H1 (cell line): ENCODE results near the gene TPM1. TPM values are rescaled to one million over a fixed set of nuclear protein-coding genes. Genes with fewer than 3 reads are reported as not detected.

ENCODE experiments used
- CTCF ChIA-PET: fragments of 300-600 bp; sonication (Branson Sonifier 250); formaldehyde crosslinking; loops from one replicate; lab custom pipeline; 2021; ENCODE audit not compliant: partially characterized antibody; lab: Charles Lee
- POLR2A ChIA-PET: fragments of 300-600 bp; sonication (Branson Sonifier 250); formaldehyde crosslinking; loops from one replicate; lab custom pipeline; 2021; ENCODE audit warnings: inconsistent platforms; ENCODE audit not compliant: partially characterized antibody; lab: Charles Lee
- DNase-seq, 2 experiments: peaks; one replicate each; pipeline versions ENCODE4 v3.0.0 to v3.0.0-alpha.2; 2010 to 2022; ENCODE audit warnings: low spot score in 2 of 2, low read depth in 1 of 2, mixed read lengths in 1 of 2
- FAIRE-seq: peaks from 2 replicates; lab custom pipeline; 2011; peaks lifted over from hg19 to GRCh38; lab: Jason Lieb, UNC
- H2AFZ ChIP-seq: 2 replicates; pipeline ENCODE4 v1.8.1; 2012; ENCODE audit warnings: low read length, inconsistent platforms
- H2AK5ac ChIP-seq: 2 replicates; pipeline ENCODE4 v1.6.1; 2013; ENCODE audit warnings: low read depth, low read length
- H2BK120ac ChIP-seq: replicated peaks from 2 replicates; pipeline ENCODE3; 2013; ENCODE audit warnings: low read depth, low read length, inconsistent platforms
- H2BK12ac ChIP-seq: 2 replicates; pipeline ENCODE4 v1.6.1; 2013; ENCODE audit warnings: low read depth, low read length
- H2BK15ac ChIP-seq: 2 replicates; pipeline ENCODE4 v1.6.1; 2013; ENCODE audit warnings: low read length
- H2BK20ac ChIP-seq: 2 replicates; pipeline ENCODE4 v1.6.1; 2013; ENCODE audit warnings: low read length
- H2BK5ac ChIP-seq: 2 replicates; pipeline ENCODE4 v1.6.1; 2013; ENCODE audit warnings: low read depth, low read length
- H3K14ac ChIP-seq: 2 replicates; pipeline ENCODE4 v1.6.1; 2013; ENCODE audit warnings: inconsistent platforms; ENCODE audit not compliant: insufficient read length
- H3K18ac ChIP-seq: 2 replicates; pipeline ENCODE4 v1.6.1; 2013; ENCODE audit warnings: low read length; ENCODE audit errors: extremely low read depth
- H3K23ac ChIP-seq: 2 replicates; pipeline ENCODE4 v1.6.1; 2013; ENCODE audit warnings: inconsistent platforms; ENCODE audit not compliant: insufficient read length
- H3K23me2 ChIP-seq: 2 replicates; pipeline ENCODE4 v1.6.1; 2013; ENCODE audit warnings: low read depth, low read length
- H3K27ac ChIP-seq: 2 replicates; pipeline ENCODE4 v1.6.1; 2011; ENCODE audit warnings: low read depth, low read length, inconsistent platforms
- H3K27me3 ChIP-seq, 4 experiments: replicated peaks in 1 of 4; 1 replicate in 1 of 4; 2 replicates in 3 of 4; pipeline versions ENCODE4 v1.6.1 to v1.8.1; 2011 to 2013; ENCODE audit warnings: low read length in 3 of 4, mild to moderate bottlenecking in 3 of 4, inconsistent platforms in 2 of 4, mixed read lengths in 2 of 4, moderate library complexity in 1 of 4; ENCODE audit not compliant: control insufficient read depth in 3 of 4, insufficient read depth in 3 of 4; ENCODE audit errors: extremely low read depth in 1 of 4
- H3K36me3 ChIP-seq, 4 experiments: 2 replicates each; pipeline versions ENCODE4 v1.6.1 to v1.8.1; 2011 to 2013; ENCODE audit warnings: mild to moderate bottlenecking in 4 of 4, low read length in 3 of 4, moderate library complexity in 2 of 4, control low read depth in 1 of 4, inconsistent platforms in 1 of 4; ENCODE audit not compliant: insufficient read depth in 4 of 4, control insufficient read depth in 2 of 4
- H3K4ac ChIP-seq: replicated peaks from 2 replicates; pipeline ENCODE3; 2013; ENCODE audit warnings: low read length, low read depth, mixed read lengths, inconsistent platforms; ENCODE audit not compliant: insufficient read length
- H3K4me1 ChIP-seq, 4 experiments: replicated peaks in 1 of 4; 1 replicate in 1 of 4; 2 replicates in 3 of 4; pipeline versions ENCODE4 v1.6.1 to v1.8.1; 2011 to 2013; ENCODE audit warnings: low read length in 3 of 4, inconsistent platforms in 2 of 4, mixed read lengths in 1 of 4; ENCODE audit not compliant: insufficient read depth in 4 of 4, control insufficient read depth in 3 of 4
- H3K4me2 ChIP-seq, 2 experiments: 2 replicates each; pipeline versions ENCODE4 v1.6.1 to v1.8.1; 2011 to 2013; ENCODE audit warnings: low read depth in 2 of 2, low read length in 2 of 2, control low read depth in 1 of 2, inconsistent platforms in 1 of 2, mild to moderate bottlenecking in 1 of 2; ENCODE audit not compliant: insufficient read depth in 1 of 2
- H3K4me3 ChIP-seq, 4 experiments: fragments of 200-600, 300-600 bp in 1 of 4; sonication (generic), shearing (Covaris generic), sonication (Bioruptor Twin) in 1 of 4; 2 replicates each; pipeline versions ENCODE4 v1.5.1 to v1.8.1; 2011 to 2016; ENCODE audit warnings: low read length in 4 of 4, low read depth in 3 of 4, control low read depth in 2 of 4, inconsistent platforms in 2 of 4, mild to moderate bottlenecking in 2 of 4, mixed read lengths in 1 of 4, moderate library complexity in 1 of 4; ENCODE audit not compliant: insufficient read depth in 2 of 4; ENCODE audit errors: extremely low read depth in 1 of 4
- H3K56ac ChIP-seq: replicated peaks from 2 replicates; pipeline ENCODE3; 2013; ENCODE audit warnings: low read depth, mild to moderate bottlenecking, mixed read lengths, low read length, inconsistent platforms; ENCODE audit not compliant: insufficient read length
- H3K79me1 ChIP-seq: 2 replicates; pipeline ENCODE4 v1.6.1; 2013; ENCODE audit warnings: low read depth, low read length, control low read depth
- H3K79me2 ChIP-seq, 2 experiments: 2 replicates each; pipeline versions ENCODE4 v1.6.1 to v1.8.1; 2012 to 2013; ENCODE audit warnings: low read length in 2 of 2, mild to moderate bottlenecking in 2 of 2, inconsistent platforms in 1 of 2; ENCODE audit not compliant: insufficient read depth in 2 of 2, control insufficient read depth in 1 of 2
- H3K9ac ChIP-seq, 4 experiments: replicated peaks in 1 of 4; 1 replicate in 1 of 4; 2 replicates in 3 of 4; pipeline versions ENCODE4 v1.6.1 to v1.8.1; 2011 to 2013; ENCODE audit warnings: low read depth in 3 of 4, low read length in 3 of 4, control low read depth in 2 of 4, mild to moderate bottlenecking in 2 of 4, moderate library complexity in 2 of 4, inconsistent platforms in 1 of 4; ENCODE audit errors: extremely low read depth in 1 of 4
- H3K9me3 ChIP-seq, 2 experiments: 2 replicates each; pipeline versions ENCODE4 v1.6.1 to v1.8.1; 2012 to 2013; ENCODE audit warnings: mild to moderate bottlenecking in 2 of 2, moderate library complexity in 2 of 2, control low read depth in 1 of 2, inconsistent platforms in 1 of 2, low read depth in 1 of 2, low read length in 1 of 2, mixed read lengths in 1 of 2; ENCODE audit not compliant: insufficient read depth in 2 of 2
- H4K20me1 ChIP-seq, 2 experiments: replicated peaks in 1 of 2; 2 replicates each; pipeline versions ENCODE3 to v1.8.1; 2011 to 2013; ENCODE audit warnings: inconsistent platforms in 2 of 2, low read length in 2 of 2, mild to moderate bottlenecking in 1 of 2; ENCODE audit not compliant: insufficient read depth in 2 of 2, control insufficient read depth in 1 of 2
- H4K5ac ChIP-seq: 2 replicates; pipeline ENCODE4 v1.6.1; 2013; ENCODE audit warnings: low read length, low read depth, mixed read lengths, inconsistent platforms; ENCODE audit not compliant: insufficient read length
- H4K8ac ChIP-seq: 2 replicates; pipeline ENCODE4 v1.8.0; 2013; ENCODE audit warnings: mild to moderate bottlenecking, moderate library complexity, low read length, inconsistent platforms; ENCODE audit not compliant: insufficient read depth; ENCODE audit errors: extremely low read depth
- H4K91ac ChIP-seq: replicated peaks from 2 replicates; pipeline ENCODE3; 2013; ENCODE audit warnings: low read length, mixed read lengths, inconsistent platforms; ENCODE audit not compliant: insufficient read length
- ATF2 ChIP-seq: IDR thresholded peaks from 2 replicates; pipeline ENCODE4 v1.6.1; 2012; ENCODE audit warnings: low read length, inconsistent platforms
- CHD1 ChIP-seq: IDR thresholded peaks from 2 replicates; pipeline ENCODE4 v1.6.1; 2012; ENCODE audit warnings: low read depth, low read length, improper control_type of control experiment
- CTCF ChIP-seq, 3 experiments: IDR thresholded peaks; 1 replicate in 2 of 3; 2 replicates in 1 of 3; pipeline versions ENCODE4 v1.5.1 to v1.6.1; 2011; ENCODE audit warnings: low read length in 3 of 3, mild to moderate bottlenecking in 3 of 3, inconsistent platforms in 2 of 3, low read depth in 1 of 3, moderate library complexity in 1 of 3; ENCODE audit not compliant: insufficient read depth in 1 of 3; ENCODE audit errors: control extremely low read depth in 1 of 3
- EGR1 ChIP-seq: IDR thresholded peaks from 2 replicates; pipeline ENCODE4 v1.6.1; 2011; ENCODE audit warnings: low read depth, low read length, borderline replicate concordance
- KDM1A ChIP-seq: fragments of 200-600, 300-600 bp; sonication (generic); IDR thresholded peaks from 2 replicates; pipeline ENCODE4 v1.7.1; 2016; ENCODE audit warnings: mild to moderate bottlenecking, low read length, borderline replicate concordance
- TBP ChIP-seq: IDR thresholded peaks from 2 replicates; pipeline ENCODE4 v1.6.1; 2011; ENCODE audit warnings: low read depth, low read length, improper control_type of control experiment
- USF2 ChIP-seq: IDR thresholded peaks from 2 replicates; pipeline ENCODE4 v1.6.1; 2011; ENCODE audit warnings: low read length, improper control_type of control experiment
- WGBS, 2 experiments: shearing (Covaris generic) in 1 of 2; methylation state at CpG; one replicate each; pipeline versions ENCODE4 v1.1.6 to v1.1.7; 2013 to 2015; ENCODE audit warnings: low lambda C conversion rate in 2 of 2, mixed read lengths in 2 of 2, inconsistent platforms in 1 of 2, low coverage in 1 of 2, missing lambda C conversion rate in 1 of 2; ENCODE audit not compliant: insufficient replicate concordance in 2 of 2, insufficient coverage in 1 of 2, insufficient read length in 1 of 2; ENCODE audit errors: extremely low coverage in 1 of 2, missing lambda C conversion rate in 1 of 2; 5-methylcytosine and 5-hydroxymethylcytosine counted together
- polyA plus RNA-seq, 7 experiments: library from polyadenylated mRNA; depleted of rRNA in 3 of 7; stranded (reverse) in 5 of 7; unstranded in 2 of 7; fragments of >200 nt in 5 of 7; fragments of 200-250 nt in 2 of 7; gene quantifications; 1 replicate in 5 of 7; 2 replicates in 1 of 7; 4 replicates in 1 of 7; pipeline versions ENCODE4 v1.2.1 to v1.2.3, GENCODE V29; 2011 to 2013; ENCODE audit warnings: missing spikeins in 2 of 7, mixed read lengths in 2 of 7
- total RNA-seq: library from RNA; stranded (reverse); fragmentation: NEBNext Ultra II Directional; extraction: Animal tissue kit (Norgen Biotek cat#: 25700); gene quantifications from 2 replicates; pipeline ENCODE4 v1.2.1, GENCODE V29; 2021

The TPM1 gene
- total and polyA plus RNA-seq, 2 of the 8 experiments (the other 6 are each of a cell fraction or from before 2014, with no cell fraction given), result 258 to 579 TPM

- POLR2A ChIA-PET, result interaction anchor here (15.7 to 18.5 kb wide), 2 partner anchors 14 to 39 kb away, joined by 179 to 325 read pairs; partner anchors contain the start of gene TPM1
- Histone ChIP-seq H4K5ac (no peak overlapping the region), H3K36me3 (no peaks in the 10 kb centered on the region), H2BK12ac (0 out of 2 replicates have a peak overlapping the region, but pooled peaks have one; percentile 75), H3K79me2 (no peaks in the 10 kb centered on the region), H2BK15ac (0 out of 2 replicates have a peak overlapping the region, but pooled peaks have one; percentile 16), H3K56ac (no peak overlapping the region), H2BK120ac (no peak overlapping the region), H3K27ac (no peak overlapping the region), H3K4me3 (no peak overlapping the region), H4K8ac (no peak overlapping the region), H4K91ac (no peak overlapping the region), H3K9me3 (no peaks in the 10 kb centered on the region), H3K23ac (no peak overlapping the region), H3K23me2 (no peaks in the 10 kb centered on the region), H3K18ac (peak overlapping the region; percentile 71), H3K79me1 (no peaks in the 10 kb centered on the region), H4K20me1 (no peaks in the 10 kb centered on the region), H3K9ac (no peak overlapping the region), H2BK5ac (peak overlapping the region; percentile 35; the same call in 1 of the 2 replicates), H3K27me3 (no peaks in the 10 kb centered on the region), H2BK20ac (no peak overlapping the region), H2AFZ (no peak overlapping the region), H3K4ac (no peak overlapping the region), H3K4me1 (peaks cover 0 to 12% (median 6%) of the 10 kb centered on the region in 4 experiments; a peak in 6 of 7 replicates), H3K4me2 (no peak overlapping the region), H3K14ac (no peak overlapping the region), H2AK5ac (peak overlapping the region; percentile 24; the same call in 1 of the 2 replicates)
- CTCF ChIA-PET, result interaction anchor here (1.0 to 4.3 kb wide), 2 partner anchors 10 to 243 kb away, joined by 3 to 22 read pairs; no protein-coding TSS in a partner anchor
- 93% methylated on average over 11 of the region's 11 CpGs; no CpG with 5 or more reads in 1 of the 2 experiments for WGBS, 2 experiments
- no peak for DNase-seq
- FAIRE-seq, result no peak
- TF ChIP-seq CTCF (IDR thresholded peaks at IDR 0.05; ENCODE audit: control extremely low read depth in 1 of 3, insufficient read depth in 1 of 3, low read depth in 1 of 3, low read length in 3 of 3) (peak in 1 of 3 experiments; percentile 11; a peak in 1 of 4 replicates), ATF2 (no peak), KDM1A (no peak), EGR1 (0 out of 2 replicates have a peak, but pooled peaks have one; percentile 21), USF2 (no peak), TBP (no peak), CHD1 (no peak)
Observed at GRCh38 chr15:63083541-63083940, 41.0 kb downstream of the TPM1 start.
